OCI-LY1 (cell line): ENCODE measurements around the gene NKX2-2.

Source experiments
- CTCF ChIP-seq: fragments of 200-600 bp; sonication (generic), shearing (Covaris generic); IDR thresholded peaks from 2 replicates; pipeline ENCODE4 v1.5.1; 2017; ENCODE audit warnings: mild to moderate bottlenecking, antibody characterized with exemption, low read length, moderate library complexity, mixed read lengths
- EZH2 ChIP-seq: fragments of 200-600 bp; sonication (generic), shearing (Covaris generic); IDR thresholded peaks from 2 replicates; pipeline ENCODE4 v1.8.0; 2017; ENCODE audit warnings: borderline replicate concordance, mixed run types, mild to moderate bottlenecking, antibody characterized with exemption, low read length, moderate library complexity, mixed read lengths

GRCh38 chr20:21523281-21523868, 9.5 kb upstream of the NKX2-2 start:
- TF ChIP-seq CTCF, result no peak
- TF ChIP-seq EZH2, result no peak
